CD4-positive, alpha-beta T cell treated with Interleukin-2 at 100 ng/mL for 4 hours (primary cell): Measurements from ENCODE around the gene P3H2.
"Not testable (repeated sequence)": the region's sequence is repeated elsewhere in the genome, so short reads cannot be mapped to it uniquely, and the experiment has no call there.

Experiments
- DNase-seq: peaks from one replicate; pipeline ENCODE4 v3.0.0-alpha.2; 2020; ENCODE audit warnings: low spot score

Gene P3H2, protein sequence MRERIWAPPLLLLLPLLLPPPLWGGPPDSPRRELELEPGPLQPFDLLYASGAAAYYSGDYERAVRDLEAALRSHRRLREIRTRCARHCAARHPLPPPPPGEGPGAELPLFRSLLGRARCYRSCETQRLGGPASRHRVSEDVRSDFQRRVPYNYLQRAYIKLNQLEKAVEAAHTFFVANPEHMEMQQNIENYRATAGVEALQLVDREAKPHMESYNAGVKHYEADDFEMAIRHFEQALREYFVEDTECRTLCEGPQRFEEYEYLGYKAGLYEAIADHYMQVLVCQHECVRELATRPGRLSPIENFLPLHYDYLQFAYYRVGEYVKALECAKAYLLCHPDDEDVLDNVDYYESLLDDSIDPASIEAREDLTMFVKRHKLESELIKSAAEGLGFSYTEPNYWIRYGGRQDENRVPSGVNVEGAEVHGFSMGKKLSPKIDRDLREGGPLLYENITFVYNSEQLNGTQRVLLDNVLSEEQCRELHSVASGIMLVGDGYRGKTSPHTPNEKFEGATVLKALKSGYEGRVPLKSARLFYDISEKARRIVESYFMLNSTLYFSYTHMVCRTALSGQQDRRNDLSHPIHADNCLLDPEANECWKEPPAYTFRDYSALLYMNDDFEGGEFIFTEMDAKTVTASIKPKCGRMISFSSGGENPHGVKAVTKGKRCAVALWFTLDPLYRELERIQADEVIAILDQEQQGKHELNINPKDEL

DNA sequence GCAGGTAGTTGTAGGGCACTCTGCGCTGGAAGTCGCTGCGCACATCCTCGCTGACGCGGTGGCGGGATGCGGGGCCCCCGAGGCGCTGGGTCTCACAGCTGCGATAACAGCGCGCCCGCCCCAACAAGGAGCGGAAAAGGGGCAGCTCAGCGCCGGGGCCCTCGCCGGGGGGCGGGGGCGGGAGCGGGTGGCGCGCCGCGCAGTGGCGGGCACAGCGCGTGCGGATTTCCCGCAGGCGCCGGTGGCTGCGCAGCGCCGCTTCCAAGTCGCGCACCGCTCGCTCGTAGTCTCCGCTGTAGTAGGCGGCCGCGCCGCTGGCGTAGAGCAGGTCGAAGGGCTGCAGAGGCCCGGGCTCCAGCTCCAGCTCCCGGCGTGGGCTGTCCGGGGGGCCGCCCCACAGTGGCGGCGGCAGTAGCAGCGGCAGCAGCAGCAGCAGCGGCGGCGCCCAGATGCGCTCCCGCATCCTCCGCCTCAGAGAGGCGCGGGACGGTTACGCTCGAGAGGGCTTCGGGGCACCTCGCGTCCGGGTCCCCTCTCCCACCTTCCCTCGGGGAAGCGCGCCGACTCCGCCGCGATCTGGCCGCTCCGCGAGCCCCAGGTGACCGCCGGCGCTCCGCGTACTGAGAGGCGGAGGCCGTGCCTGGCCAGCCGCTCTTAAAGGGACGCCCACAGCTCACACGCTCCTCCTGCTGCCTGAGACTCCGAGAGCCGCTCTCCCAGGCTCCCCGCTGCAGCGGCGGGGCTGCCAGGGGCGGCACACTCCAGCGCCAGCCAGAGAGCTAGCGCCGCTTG, at the start of gene P3H2:
P3H2 (minus strand) TSS at position 629 of the 792 bp plus-strand sequence; CDS start at position 463, 166 bp downstream.
- DNase-seq: no peak

DNA sequence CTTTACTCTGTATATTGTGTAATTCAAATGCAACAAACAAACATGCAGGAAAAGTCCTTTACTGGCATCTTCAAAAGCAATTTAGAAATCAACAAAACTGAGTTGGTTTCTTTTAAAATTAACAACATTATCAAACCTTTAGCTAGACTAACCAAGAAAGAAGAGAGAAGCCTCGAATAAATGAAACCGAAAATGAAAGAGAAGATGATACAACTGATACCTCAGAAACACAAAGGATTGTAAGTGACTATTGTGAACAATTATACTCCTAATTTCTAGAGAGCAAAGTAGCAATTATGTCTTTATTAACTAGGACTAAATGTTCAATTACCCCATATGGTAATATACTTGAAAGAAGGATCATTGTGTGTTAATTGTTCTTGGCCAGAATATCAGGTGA, 49.2 kb upstream of the P3H2 start:
- no peak for DNase-seq

DNA sequence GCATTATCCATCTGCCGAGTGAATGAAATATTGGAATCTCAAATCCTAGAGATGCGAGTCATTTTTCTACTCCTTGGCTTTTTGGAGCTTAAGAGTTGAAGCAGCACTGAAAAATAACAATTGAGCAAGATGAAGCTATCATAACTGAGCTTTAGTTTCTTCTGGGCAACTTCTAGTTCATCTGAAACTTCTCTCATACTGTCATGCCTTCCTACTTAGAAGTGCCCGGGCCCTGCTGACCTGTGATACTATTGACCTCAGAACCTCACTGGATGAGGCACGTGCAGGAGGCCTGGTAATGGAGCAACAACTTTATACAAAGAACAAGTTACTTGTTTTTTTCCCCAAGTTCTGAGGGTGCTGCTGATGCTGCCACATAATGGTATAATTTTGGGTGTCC, 48.5 kb upstream of the P3H2 start:
- DNase-seq: no peak

DNA sequence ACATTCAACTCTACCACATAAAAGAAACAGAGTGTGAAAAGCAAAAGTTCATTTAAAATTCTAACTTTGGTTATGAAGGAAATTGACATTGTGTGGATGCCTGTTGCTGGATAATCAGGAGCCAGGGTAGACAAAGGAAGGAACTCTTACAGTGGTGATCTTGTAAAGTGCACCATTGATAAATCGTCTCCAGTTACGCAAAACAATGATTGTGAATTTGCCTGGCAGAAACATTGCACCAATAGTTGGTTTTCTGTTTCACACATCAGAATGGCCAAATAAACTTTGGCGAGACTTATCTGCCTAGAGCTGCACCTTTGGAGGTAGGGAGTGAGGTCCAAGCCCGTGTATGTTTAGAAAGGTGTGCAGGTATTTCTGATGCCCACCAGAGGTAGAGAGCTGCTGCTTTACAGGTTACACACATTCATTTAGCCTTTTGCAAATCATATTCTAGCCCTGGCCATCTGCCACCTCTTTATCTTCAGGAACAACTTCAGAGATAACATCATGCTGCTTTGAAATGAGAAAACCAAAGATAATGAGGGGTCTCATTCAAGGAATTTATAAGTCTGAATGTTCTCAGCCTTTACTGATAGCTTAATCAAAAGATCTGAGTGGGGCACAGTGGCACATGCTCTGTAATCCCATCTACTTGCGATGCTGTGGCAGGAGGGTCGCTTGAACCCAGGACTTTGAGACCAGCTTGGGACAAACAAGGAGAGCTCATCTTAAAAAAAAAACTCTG, 47.4 kb upstream of the P3H2 start:
- DNase-seq: no peak

DNA sequence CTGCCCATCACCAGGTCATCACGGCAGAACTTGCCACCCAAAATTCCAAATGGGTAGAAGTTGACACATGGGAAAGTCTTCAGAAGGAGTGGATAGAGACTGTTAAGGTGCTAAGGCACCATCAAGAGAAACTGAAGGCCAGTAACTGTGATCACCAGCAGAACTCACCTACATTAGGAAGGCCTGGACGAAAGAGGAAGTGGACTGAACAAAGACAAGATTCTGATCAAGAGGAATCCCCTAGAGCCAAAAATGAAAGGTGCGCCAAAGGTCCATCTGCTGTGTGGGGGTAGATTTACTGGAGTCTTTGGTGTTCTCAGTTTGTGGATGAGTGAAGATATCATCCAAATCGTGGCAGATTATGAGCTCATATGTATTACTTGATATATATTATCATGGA, 46.3 kb upstream of the P3H2 start:
- no peak for DNase-seq

DNA sequence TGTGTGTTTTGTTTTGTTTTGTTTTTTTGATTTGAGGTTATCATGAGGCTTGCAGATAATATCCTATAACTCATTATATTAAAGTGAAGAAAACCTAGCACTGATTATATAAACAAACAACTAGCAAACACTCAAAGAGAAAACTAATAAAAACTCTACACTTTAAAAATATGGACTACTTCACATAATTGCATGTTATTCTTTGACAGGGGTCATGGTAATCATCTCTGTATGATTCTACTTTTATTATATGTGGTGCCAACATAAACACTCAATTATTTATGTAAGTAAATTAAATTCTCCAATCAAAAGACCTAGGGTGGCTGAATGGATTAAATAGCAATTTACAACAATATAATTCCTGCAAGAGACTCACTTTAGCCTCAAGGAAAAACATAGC, 44.6 kb upstream of the P3H2 start:
- DNase-seq: no peak

DNA sequence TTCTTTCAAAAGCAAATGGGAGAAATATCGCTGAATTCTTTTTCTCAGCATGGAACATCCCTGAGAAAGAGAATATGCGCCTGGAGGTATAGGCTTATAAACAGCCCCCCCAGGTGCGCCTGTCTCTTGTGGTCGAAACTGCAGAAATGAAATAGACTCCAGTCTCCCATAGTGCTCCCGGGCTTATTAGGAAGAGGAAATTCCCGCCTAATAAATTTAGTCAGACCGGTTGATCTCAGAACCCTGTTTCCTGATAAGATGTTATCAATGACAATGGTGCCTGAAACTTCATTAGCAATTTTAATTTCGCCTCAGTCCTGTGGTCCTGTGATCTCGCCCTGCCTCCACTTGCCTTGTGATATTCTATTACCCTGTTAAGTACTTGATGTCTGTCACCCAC, 41.3 kb upstream of the P3H2 start:
- DNase-seq: not testable (repeated sequence)

DNA sequence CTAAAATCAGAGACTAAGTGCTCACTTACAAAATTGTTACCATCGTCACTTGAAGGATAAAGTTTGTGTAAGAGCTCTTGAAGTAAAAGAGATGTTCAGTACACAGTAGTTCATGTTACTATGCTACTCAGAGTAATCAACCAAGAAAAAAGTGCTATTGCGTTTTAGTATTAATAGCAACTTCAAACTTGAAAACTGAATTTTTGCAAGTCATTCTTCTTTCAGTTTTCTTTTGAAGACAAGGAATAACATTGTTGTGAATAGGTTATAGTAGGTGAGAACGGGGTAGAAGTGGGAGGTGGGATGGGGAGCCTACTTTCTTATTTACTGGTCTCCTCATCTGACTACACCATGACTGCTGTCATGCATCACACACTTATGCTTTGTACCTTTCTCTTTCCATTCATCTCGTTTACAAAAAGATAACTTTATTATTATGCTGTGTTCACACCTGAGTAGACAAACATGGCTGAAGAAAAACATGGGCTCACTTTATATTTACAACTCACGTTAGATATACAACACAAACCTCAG, 39.3 kb upstream of the P3H2 start:
- DNase-seq: no peak

DNA sequence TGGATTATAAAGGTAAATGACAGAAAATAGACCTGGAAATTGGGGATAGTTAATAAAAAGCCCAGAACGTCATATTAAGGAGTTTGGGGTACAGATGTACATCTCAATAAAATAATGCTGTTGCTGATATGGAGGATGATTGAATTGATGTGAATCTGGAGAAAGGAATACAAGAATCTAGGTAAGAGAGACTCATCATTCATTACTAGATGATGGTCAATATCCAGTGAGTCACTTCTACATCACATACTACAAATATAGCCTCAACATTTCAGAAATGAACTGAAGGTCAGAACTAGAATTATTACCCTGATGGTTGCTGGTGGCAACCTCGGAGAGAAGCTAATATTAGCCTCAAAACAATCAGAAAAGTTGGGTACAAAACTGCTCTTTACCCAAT, 37.6 kb upstream of the P3H2 start:
- no peak for DNase-seq

DNA sequence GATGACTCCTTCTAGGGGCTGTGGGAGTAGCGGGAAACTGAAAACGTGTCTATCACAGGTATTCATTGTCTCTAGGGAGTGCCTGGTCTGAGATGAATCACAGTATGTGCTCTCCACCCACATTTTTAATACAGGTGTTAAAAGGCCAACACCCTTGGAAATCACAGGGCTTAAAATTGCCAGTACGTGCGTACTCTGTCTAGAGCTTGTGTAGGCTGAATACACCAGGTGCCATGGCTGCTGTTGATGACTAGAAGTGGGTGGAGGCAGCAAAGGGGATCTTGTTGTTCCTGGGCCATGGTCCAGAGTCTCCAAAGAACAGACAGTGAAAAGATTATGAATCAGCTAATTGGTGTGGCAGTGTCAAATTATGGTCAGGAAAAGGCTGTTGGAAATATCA, 35.1 kb upstream of the P3H2 start:
- DNase-seq: no peak

DNA sequence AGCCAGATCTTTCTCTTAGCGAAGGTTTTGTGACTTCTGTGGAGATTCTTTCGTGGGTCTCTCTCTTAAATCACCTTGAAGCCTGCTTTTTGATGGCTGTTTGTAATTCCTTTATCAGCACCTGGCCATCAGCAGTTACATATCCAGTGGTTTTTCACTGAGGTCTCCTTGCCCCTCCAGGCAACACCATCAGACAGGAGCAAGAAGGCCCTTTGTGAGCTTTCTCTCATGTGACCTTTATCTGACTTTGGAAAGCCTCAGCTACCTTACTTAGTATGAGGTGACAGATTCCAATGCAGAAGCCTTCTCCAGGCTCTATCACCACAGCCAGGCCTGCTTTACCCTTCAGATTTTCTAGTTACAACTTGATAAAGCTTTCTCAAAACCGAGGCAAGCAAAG, 30.0 kb upstream of the P3H2 start:
- DNase-seq: no peak

DNA sequence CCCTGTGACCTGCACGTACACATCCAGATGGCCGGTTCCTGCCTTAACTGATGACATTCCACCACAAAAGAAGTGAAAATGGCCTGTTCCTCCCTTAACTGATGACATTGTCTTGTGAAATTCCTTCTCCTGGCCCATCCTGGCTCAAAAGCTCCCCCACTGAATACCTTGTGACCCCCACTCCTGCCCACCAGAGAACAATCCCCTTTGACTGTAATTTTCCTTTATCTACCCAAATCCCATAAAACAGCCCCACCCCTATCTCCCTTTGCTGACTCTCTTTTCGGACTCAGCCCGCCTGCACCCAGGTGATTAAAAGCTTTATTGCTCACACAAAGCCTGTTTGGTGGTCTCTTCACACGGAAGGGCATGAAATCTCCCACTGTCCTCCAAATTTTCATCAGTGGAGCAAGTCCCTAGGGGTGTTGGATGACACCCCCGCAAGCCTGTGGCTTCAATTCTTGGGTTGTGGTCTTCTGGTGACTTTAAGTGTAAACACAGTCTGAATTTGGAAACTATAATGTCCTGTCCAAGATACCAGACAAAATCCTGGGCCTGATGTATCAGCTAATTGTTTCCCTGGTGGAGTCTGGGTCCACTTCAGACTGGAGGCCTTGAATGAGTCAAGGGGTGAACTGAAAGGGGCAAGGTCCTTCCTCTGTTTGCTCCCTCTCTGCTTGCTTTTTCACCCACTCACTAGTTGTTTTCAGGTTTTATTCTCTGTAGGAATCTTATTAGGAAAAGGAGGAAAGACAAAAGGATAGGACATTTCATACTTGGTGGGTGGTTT, 29.3 kb upstream of the P3H2 start:
- not testable (repeated sequence) for DNase-seq

DNA sequence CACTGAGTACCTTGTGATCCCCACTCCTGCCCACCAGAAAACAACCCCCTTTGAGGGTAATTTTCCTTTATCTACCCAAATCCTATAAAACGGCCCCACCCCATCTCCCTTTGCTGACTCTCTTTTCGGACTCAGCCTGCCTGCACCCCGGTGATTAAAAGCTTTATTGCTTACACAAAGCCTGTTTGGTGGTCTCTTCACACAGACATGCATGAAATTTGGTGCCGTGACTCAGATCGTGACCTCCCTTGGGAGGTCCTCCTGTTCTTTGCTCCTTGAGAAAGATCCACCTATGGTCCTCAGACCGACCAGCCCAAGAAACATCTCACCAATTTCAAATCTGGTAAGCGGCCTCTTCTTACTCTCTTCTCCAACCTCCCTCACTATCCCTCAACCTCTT, 24.1 kb upstream of the P3H2 start:
- not testable (repeated sequence) for DNase-seq

DNA sequence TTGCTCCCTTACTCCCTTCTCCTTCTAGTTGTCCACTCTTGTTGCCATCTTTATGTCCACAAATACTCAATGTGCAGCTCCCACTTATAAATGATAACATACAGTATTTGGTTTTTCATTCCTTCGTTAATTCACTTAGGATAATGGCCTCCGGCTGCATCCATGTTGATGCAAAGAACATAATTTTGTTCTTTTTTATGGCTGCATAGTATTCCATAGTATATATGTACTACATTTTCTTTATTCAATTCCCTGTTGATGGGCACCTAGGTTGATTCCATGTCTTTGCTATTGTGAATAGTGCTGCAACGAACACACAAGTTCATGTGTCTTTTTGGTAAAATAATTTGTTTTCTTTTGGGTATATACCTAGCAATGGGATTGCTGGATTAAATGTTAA, 21.3 kb upstream of the P3H2 start:
- DNase-seq: no peak

DNA sequence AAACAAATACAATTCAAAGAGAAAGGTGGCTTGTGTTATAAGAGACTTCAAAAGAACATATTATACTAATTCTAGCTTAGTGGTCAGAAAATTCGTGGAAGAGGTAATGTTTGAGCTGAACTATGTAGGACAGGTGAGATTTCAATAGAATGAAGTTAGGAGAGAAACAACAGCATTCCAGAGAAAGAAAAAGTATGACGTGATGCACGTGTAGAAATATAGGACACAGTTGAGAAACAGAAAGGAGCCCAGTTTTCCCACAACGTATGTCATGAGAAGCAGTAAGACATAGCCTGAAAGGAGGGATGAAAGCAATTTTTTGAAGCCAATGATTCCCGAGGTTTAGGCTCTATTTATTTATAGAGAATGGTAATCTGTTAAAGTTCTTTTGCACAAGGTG, 18.7 kb upstream of the P3H2 start:
- no peak for DNase-seq

DNA sequence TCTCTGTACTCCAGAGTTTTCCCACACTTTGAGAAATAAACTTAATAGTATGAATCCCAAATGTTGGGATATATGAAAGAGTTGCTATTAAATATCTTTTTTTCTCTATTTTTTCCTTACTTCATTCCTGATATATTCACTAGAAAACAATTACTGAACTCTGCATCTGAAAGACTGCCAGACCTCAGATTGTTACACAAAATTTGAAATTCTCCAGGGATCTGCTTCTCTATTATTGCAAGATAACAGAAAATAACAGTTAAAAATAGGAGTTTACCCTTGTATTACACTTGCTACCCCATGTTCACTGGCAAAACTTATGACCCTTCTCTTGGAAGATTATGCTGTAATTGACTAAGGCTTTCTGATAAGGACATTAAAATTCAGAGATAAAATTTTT, 11.7 kb upstream of the P3H2 start:
- no peak for DNase-seq

DNA sequence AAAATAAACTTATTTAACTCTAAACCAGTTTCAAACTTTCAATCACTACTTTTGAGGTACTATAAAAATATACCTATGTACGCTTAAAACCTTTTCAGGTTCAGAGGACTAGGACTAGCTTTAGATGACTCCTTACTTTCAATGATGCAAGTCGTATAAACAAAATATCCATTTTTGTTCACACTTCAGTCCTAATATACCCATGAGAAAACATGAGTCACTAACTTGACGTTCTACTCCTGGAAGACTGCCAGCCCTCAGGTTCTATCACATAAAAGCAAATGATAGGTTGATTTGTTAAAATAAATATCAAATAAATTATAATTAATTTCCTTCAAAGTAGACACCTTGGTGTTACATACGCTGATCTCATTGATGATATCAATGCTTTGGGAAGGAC, 10.6 kb upstream of the P3H2 start:
- DNase-seq: no peak

DNA sequence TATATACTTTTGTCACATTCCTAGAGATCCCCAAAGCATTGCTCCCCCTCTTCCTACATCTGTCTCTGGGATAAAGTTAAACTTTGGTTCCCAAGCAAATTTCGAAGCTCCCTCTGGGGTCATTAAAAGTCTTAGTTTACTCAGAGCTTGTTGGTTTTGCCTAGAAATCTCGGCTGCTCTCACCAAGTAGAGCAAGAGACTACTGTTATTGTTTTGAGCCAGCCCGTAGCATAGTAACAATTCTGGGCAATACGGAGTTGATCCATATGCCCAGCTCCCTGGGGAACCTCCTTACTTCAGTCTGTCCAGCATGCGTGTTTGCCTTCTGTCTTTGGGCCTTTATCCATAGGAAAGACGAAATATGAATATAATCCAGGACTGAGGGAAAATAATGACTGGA, 10.0 kb upstream of the P3H2 start:
- DNase-seq: no peak

DNA sequence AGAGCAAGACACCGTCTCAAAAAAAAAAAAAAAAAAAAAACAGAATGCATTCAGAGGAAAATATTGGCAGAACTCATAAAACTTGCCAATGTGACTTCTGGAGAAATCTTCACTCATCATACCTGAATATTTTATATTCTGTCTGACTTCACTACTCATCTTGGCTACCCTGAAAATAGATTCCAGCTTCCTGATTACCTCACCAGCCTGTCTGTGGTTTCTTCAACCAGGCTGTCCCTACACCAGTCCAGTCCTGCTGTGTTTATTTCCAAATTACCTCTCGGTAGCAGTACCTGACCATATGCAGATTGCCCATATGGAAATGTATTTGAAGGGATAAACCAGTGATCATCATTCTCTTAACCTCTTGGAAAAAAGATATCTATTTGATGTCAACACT, 9.3 kb upstream of the P3H2 start:
- DNase-seq: no peak

DNA sequence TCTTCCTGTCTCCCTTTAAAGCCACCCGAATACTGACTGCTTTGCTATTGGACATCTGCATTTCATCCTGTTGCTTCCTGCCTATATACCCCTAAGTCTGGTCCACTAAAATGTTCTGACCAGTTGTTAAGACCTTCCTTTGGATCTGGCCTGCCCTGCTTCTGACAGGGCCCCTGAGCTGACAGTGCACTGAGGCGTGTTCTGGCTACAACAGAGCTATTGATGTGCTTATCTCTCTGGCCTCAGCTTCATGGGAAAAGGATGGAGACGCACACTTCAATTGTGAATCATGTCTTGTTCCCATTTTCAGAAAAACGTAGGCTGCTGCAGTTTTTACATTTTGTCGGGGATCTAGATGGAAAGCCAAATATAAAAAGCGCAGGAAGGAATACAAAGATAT, 7.1 kb upstream of the P3H2 start:
- no peak for DNase-seq

DNA sequence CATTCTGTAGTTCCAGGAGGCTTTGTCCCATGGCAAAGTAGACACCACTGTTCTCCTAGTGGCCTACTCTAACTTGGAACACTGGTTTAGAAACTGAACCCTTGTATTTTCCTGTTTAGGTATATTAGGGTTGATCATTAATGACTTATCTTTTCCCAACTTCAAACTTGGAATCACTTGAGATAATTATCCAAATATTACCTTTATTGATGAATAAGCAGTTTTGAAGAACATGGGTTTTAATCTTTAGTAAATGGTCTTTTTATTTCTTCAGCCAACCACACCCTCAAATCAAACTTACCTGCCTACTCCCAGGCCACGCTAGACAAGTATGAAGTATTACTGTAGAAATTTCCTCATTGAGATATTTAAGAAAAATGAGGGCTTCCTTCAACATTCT, 6.5 kb upstream of the P3H2 start:
- DNase-seq: no peak
